ENCODE measurements around the gene ANKRD10.
"Not testable (repeated sequence)": the region's sequence is repeated elsewhere in the genome, so short reads cannot be mapped to it uniquely, and the experiment has no call there.

The ANKRD10 gene

GRCh38 chr13:110915057-110915873 is at the start of gene ANKRD10:
Gene ANKRD10 (minus strand): TSS chr13:110915069. CDS start chr13:110914934, 135 bp downstream.
- peak; percentile 79 to 87 for DNase-seq (ENCODE audit: low read depth in 2 of 2)

GRCh38 chr13:110964229-110965037 is 49.6 kb upstream of the ANKRD10 start:
- DNase-seq (ENCODE audit: low read depth in 2 of 2) = no peak

- no peak for DNase-seq (ENCODE audit: low read depth in 2 of 2)
Observed at GRCh38 chr13:110963554-110963970, 48.7 kb upstream of the ANKRD10 start.

- no peak for DNase-seq (ENCODE audit: low read depth in 2 of 2)
Observed at GRCh38 chr13:110961959-110962358, 47.1 kb upstream of the ANKRD10 start.

GRCh38 chr13:110960204-110960603 is 45.3 kb upstream of the ANKRD10 start:
- no peak for DNase-seq (ENCODE audit: low read depth in 2 of 2)

GRCh38 chr13:110957931-110958330 is 43.1 kb upstream of the ANKRD10 start:
- DNase-seq (ENCODE audit: low read depth in 2 of 2) = no peak

GRCh38 chr13:110957181-110957884 is 42.5 kb upstream of the ANKRD10 start:
- DNase-seq (ENCODE audit: low read depth in 2 of 2) = no peak

- DNase-seq (ENCODE audit: low read depth in 2 of 2) = not testable (repeated sequence)
Observed at GRCh38 chr13:110956216-110956615, 41.3 kb upstream of the ANKRD10 start.

- not testable (repeated sequence) for DNase-seq (ENCODE audit: low read depth in 2 of 2)
Observed at GRCh38 chr13:110955608-110956007, 40.7 kb upstream of the ANKRD10 start.

- DNase-seq (ENCODE audit: low read depth in 2 of 2) = not testable (repeated sequence)
Observed at GRCh38 chr13:110955072-110955503, 40.2 kb upstream of the ANKRD10 start.

- not testable (repeated sequence) for DNase-seq (ENCODE audit: low read depth in 2 of 2)
Observed at GRCh38 chr13:110954533-110954920, 39.7 kb upstream of the ANKRD10 start.

GRCh38 chr13:110953833-110954532 is 39.1 kb upstream of the ANKRD10 start:
- no peak for DNase-seq (ENCODE audit: low read depth in 2 of 2)

- DNase-seq (ENCODE audit: low read depth in 2 of 2) = no peak
Observed at GRCh38 chr13:110953416-110953815, 38.5 kb upstream of the ANKRD10 start.

GRCh38 chr13:110952135-110952534 is 37.3 kb upstream of the ANKRD10 start:
- DNase-seq (ENCODE audit: low read depth in 2 of 2) = not testable (repeated sequence)

- DNase-seq (ENCODE audit: low read depth in 2 of 2) = no peak
Observed at GRCh38 chr13:110950819-110951570, 36.1 kb upstream of the ANKRD10 start.

GRCh38 chr13:110950356-110950755 is 35.5 kb upstream of the ANKRD10 start:
- no peak for DNase-seq (ENCODE audit: low read depth in 2 of 2)

GRCh38 chr13:110949628-110950027 is 34.8 kb upstream of the ANKRD10 start:
- no peak for DNase-seq (ENCODE audit: low read depth in 2 of 2)

- no peak for DNase-seq (ENCODE audit: low read depth in 2 of 2)
Observed at GRCh38 chr13:110949116-110949515, 34.2 kb upstream of the ANKRD10 start.

GRCh38 chr13:110947338-110947737 is 32.5 kb upstream of the ANKRD10 start:
- DNase-seq (ENCODE audit: low read depth in 2 of 2) = not testable (repeated sequence)

GRCh38 chr13:110945928-110946570 is 31.2 kb upstream of the ANKRD10 start:
- no peak for DNase-seq (ENCODE audit: low read depth in 2 of 2)

Measured in stimulated activated CD4-positive, alpha-beta T cell treated with anti-CD3 and anti-CD28 coated beads, Interleukin-1b, Interleukin-23, amount 100 ng/mL, for 1 hour (primary cell).